Myocyte (in vitro differentiated cells): ENCODE measurements around the gene TNIP3. TPM values are rescaled to one million over a fixed set of nuclear protein-coding genes. Genes with fewer than 3 reads are reported as not detected.
"Not testable (repeated sequence)": the region's sequence is repeated elsewhere in the genome, so short reads cannot be mapped to it uniquely, and the experiment has no call there.

Experiments used
- DNase-seq: peaks from one replicate; pipeline ENCODE4 v3.0.0-alpha.2; 2012; ENCODE audit warnings: low read depth
- polyA plus RNA-seq: library from polyadenylated mRNA; unstranded; fragments of >200 nt; gene quantifications from one replicate; pipeline ENCODE4 v1.2.1, GENCODE V29; 2012; ENCODE audit warnings: missing spikeins
- total RNA-seq: library from RNA; depleted of rRNA; stranded (reverse); fragments of >200 nt; gene quantifications from 2 replicates; pipeline ENCODE4 v1.2.3, GENCODE V29; 2014

Gene TNIP3, protein sequence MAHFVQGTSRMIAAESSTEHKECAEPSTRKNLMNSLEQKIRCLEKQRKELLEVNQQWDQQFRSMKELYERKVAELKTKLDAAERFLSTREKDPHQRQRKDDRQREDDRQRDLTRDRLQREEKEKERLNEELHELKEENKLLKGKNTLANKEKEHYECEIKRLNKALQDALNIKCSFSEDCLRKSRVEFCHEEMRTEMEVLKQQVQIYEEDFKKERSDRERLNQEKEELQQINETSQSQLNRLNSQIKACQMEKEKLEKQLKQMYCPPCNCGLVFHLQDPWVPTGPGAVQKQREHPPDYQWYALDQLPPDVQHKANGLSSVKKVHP
- not detected in 2 replicates for total RNA-seq
- polyA plus RNA-seq, result 0.14 TPM

GRCh38 chr4:121164291-121164690 lies at the start of gene TNIP3:
Gene TNIP3 (minus strand): TSS chr4:121164321. CDS start chr4:121164125, 196 bp downstream.
- DNase-seq, result no peak

- no peak for DNase-seq
Measured at GRCh38 chr4:121212806-121213205, 48.7 kb upstream of the TNIP3 start.

DNA sequence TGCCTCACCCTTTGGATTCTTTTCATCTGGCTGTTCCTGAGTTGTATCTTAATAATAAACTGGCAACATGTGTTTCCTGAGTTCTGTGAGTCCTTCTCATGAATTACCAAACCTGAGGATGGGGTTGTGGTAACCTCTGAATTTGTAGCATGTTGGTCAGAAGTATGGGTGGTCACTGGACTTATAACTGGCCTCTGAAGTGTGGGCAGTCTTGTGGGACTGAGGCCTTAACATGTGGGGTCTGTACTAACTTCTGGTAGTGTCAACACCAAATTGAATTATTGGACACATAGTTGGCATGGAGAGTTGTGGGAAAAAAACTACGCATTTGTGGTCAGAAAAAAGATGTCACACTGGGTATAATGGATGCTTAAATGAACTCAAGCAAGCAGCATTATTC lies 45.0 kb upstream of the TNIP3 start:
- peak; percentile 8 for DNase-seq

DNA sequence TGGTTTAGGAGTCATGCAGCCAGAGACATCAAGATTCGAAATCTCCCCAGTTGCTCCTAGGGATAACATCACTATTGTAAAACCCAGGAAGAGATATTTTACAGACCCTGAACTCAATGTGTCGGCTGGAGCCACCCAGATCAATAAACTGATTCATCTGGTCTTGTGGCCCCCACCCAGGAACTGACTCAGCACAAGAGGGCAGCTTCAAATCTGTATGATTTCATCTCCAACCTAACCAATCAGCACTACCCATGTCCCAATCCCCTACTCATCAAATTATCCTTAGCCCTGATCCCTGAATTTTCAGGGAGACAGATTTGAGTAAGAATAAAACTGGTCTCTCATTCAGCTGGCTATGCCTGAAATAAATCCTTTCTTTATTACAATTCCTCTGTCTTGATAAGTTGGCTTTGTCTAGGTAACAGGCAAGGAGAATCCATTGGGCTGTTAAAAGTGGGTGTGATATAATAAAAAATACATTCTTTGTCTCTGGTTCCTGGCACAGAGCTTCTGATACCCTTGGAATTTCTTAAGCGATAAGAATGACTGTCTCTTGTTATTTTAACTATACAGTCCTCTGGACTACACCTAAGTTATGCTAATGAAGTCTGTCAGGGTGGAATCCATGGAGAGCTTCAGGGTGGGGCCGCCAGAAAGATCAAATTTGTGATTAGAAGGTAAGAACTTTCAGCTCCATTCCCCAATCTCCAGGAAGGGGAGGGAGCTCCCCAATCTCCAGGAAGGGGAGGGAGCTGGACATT lies 44.3 kb upstream of the TNIP3 start:
- DNase-seq, result no peak

DNA sequence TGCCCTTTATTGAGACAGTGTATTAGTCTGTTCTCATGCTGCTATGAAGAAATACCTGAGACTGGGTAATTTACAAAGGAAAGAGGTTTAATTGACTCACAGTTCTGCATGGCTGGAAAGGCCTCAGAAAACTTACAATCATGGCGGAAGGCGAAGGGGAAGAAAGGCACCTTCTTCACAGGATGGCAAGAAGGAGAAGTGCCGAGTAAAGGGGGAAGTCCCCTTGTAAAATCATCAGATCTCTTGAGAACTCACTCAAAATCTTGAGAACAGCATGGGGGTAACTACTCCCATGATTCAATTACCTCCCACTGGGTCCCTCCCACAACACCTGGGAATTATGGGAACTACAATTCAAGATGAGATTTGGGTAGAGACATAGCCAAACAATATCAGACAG lies 41.7 kb upstream of the TNIP3 start:
- DNase-seq, result not testable (repeated sequence)

- no peak for DNase-seq
Measured at GRCh38 chr4:121200795-121201472, 36.8 kb upstream of the TNIP3 start.

DNA sequence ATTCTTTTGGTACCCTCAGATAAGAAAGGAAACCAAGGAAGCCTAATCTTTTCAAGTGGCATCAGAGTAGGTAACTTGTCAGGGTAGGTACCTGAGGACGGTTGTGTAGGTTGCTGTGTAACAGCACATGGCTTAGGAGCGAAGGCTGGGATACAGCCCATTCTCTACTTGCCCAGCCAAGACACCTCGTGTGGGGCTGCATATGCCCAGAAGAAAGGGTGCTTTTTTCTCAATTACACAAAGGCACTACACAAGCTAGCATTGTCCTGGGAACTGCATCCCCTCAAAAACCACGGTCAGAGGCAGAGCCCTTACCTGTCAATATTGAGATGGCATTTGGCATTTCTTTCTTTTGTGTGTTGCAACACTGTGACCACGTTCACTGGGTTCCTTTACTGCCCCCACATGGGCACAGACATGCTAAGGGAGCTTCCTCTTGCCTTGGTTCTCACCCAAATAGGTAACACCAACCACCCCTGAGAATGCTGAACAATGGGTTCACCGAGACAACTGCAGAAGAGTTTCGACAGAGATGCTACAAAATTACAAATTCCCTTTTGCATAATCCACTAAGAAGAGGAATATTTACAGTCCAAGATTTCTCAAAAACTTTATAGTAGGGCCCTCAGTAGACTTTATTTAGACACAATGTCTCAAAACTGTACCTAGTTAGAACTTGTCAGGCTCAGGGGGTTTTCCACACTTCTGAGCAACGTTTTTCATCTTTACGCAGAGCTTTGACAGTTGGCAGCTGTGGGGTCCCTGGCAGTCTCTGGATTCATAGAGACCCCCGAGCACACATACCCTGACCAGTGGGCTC lies 35.8 kb upstream of the TNIP3 start:
- no peak for DNase-seq

GRCh38 chr4:121198251-121198650 lies 34.1 kb upstream of the TNIP3 start:
- DNase-seq, result no peak

DNA sequence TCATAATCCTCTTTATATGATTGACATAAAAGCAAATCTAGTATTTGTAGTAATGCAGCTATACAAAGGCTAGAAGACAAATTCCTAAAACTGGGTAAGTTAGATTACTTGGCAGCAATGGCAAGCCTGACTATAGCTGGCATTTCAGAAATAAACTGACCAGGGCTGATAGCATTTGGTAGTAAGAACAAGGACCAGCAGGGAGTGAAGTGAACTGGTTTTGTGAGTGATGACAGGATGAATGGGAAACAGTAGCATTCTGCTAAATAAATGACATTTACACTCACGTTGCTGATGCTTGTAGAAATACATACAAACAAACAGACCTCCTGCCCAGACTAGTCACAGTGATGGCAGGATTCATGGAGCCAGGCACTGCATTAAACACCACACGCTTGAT lies 31.5 kb upstream of the TNIP3 start:
- DNase-seq, result no peak

DNA sequence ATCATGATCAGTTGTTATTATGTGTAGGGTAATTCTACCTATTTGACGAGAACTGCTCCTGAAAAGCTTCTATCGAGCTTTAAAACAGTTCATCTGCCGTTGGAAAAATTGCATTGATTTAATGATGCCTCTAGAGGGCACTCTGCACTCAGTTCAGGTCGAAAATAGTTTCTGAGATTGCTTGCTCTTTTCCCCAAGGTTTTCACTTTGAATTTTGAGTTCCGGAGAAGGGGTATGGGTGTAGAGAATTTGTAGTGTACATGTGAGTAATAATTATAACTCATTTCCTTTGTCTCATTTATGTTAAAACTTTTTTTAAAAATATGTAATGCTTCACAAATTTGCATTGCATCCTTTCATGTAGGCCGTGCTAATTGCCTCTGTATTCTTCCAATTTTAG lies 28.4 kb upstream of the TNIP3 start:
- peak; percentile 57 for DNase-seq

- peak; percentile 3 for DNase-seq
Measured at GRCh38 chr4:121192013-121192412, 27.9 kb upstream of the TNIP3 start.

- DNase-seq, result no peak
Measured at GRCh38 chr4:121191361-121191760, 27.2 kb upstream of the TNIP3 start.

DNA sequence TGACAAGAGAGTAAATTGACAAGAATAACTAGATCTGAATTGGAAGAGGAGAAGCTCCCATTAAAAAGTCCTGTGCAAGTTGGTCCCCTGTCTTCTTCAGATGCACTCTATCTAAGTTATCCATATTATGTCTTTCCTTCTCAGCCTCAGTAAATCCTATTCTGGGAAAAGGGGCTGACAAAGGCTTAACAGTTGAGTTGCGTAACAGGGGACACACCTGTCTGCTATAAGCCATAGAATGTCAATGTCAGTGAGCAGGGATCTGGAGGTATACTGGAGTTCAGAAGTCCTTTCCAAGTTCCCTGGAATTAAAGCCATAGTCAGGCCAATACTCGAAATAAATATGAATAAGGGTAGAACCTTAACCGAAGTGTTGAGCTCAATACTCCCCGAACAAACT lies 26.3 kb upstream of the TNIP3 start:
- DNase-seq, result no peak

DNA sequence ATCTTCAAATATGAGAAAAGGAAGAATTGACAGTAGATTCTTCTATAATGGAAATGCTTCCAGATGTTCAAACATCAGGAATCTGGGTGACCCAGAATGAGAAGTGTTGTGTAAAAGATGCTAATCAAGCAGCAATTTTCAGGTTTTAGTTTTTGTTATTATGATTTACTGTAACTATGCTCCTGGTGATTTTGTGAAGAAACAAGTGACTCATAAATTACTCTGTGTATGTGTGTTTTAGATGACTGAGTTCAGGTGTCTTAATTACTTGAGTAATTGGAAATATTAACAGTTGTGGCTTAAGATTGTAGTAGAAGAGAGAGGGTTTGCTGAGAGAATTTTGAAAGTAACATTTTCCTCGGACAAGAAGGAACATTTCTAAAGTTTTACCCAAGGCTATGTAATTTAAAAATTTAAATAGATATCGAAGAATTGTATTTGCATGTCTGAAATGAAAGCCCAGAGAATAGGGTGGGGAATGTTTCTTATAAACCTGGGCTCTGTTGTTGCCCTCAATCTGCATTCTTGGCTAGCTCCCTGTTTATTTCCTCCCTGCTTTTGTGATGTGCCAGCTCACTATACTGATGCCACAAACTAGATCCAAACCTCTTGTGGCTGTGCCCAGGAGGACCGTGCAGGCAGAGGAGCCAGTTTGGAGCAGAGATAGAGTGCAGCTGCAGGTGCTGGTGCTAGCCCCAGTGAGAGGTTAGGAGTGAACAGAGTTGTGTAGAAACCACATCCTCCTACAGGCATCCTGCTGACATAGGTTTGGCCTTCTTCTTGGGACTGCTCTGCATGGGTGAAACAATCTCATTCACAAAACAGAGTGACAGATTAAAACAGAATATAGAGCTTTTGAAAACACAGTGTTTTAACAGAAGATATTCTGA lies 25.4 kb upstream of the TNIP3 start:
- no peak for DNase-seq

- no peak for DNase-seq
Measured at GRCh38 chr4:121187206-121187605, 23.1 kb upstream of the TNIP3 start.

DNA sequence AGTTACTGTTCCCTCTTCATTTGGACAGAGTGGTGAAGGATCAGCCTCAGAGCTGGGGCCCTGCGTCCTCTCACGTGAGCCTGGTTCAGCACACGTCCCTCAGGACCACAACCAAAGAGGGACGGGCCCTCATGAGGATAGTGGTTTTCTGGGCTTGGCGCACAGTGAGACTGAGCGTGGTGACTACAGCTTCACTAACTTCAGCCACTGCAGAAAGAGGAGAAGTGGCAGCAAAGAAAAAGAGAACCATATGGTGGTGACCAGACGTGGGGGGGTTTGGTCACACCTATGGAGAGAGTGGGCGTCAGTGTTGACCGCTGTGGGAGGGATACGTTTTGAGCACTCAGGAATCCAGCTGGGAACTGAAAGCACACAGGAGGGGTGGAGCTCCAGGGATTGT lies 21.8 kb upstream of the TNIP3 start:
- no peak for DNase-seq

- DNase-seq, result no peak
Measured at GRCh38 chr4:121183989-121184388, 19.9 kb upstream of the TNIP3 start.

GRCh38 chr4:121183361-121183760 lies 19.2 kb upstream of the TNIP3 start:
- DNase-seq, result no peak

- DNase-seq, result peak; percentile 18
Measured at GRCh38 chr4:121182296-121182695, 18.2 kb upstream of the TNIP3 start.

DNA sequence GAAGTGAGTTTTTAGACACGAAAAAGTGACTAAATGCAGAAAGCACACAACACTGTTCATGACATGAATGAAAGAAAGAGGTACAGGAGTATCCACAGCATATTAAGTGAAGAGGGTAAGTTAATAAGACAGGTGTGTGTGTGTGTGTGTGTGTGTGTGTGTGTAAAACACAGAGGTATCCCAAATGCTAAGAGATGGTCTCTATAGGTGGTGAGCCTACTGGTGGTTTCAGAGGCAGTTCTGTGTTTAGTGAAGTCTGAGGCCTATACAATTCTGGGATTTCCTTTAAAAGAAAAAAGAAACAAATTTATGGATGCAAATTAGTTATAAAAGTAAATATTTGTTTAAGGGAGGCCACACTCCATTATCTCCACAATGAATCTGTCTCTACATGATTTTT lies 17.4 kb upstream of the TNIP3 start:
- DNase-seq, result no peak
